GM23338 (cell line): Measurements from ENCODE around the gene ADAMTS17. TPM values are rescaled to one million over a fixed set of nuclear protein-coding genes. Genes with fewer than 3 reads are reported as not detected.

Source experiments
- ATAC-seq: fragments of 200-7000 bp; cut with Tn5 transposase; 3 replicates; pipeline ENCODE4 v1.9.1; 2020
- DNase-seq: peaks from one replicate; pipeline ENCODE4 v3.0.0-alpha.2; 2015; ENCODE audit warnings: low spot score
- H2AFZ ChIP-seq: fragments of 200-600 bp; sonication (generic); 2 replicates; pipeline ENCODE4 v1.8.0; 2016; ENCODE audit warnings: antibody characterized with exemption, mild to moderate bottlenecking, moderate library complexity
- H3F3A ChIP-seq: fragments of 200-600 bp; sonication (generic); replicated peaks from 2 replicates; pipeline ENCODE4 v1.8.0; 2017; ENCODE audit warnings: antibody characterized with exemption, mixed run types, low read depth
- H3K27ac ChIP-seq: fragments of 200-600 bp; sonication (generic); 2 replicates; pipeline ENCODE4 v1.6.1; 2016; ENCODE audit warnings: low read depth
- H3K27me3 ChIP-seq: fragments of 200-600 bp; sonication (generic); 2 replicates; pipeline ENCODE4 v1.8.0; 2016; ENCODE audit warnings: mild to moderate bottlenecking, mixed run types, moderate library complexity; ENCODE audit not compliant: insufficient read depth
- H3K36me3 ChIP-seq: fragments of 200-600 bp; sonication (generic); 2 replicates; pipeline ENCODE4 v1.8.0; 2016; ENCODE audit warnings: mild to moderate bottlenecking; ENCODE audit not compliant: insufficient read depth
- H3K4me1 ChIP-seq: fragments of 200-600 bp; sonication (generic); 2 replicates; pipeline ENCODE4 v1.8.0; 2016; ENCODE audit warnings: mild to moderate bottlenecking, moderate library complexity; ENCODE audit not compliant: insufficient read depth
- H3K4me2 ChIP-seq: fragments of 200-600 bp; sonication (generic); 2 replicates; pipeline ENCODE4 v1.7.1; 2017; ENCODE audit warnings: mixed run types
- H3K4me3 ChIP-seq: fragments of 200-600 bp; sonication (generic); 2 replicates; pipeline ENCODE4 v1.6.1; 2016; ENCODE audit warnings: mixed run types
- H3K79me2 ChIP-seq: fragments of 200-600 bp; sonication (generic); replicated peaks from 2 replicates; pipeline ENCODE4 v1.8.0; 2017; ENCODE audit warnings: mild to moderate bottlenecking; ENCODE audit not compliant: insufficient read depth
- H3K9me2 ChIP-seq: fragments of 200-600 bp; sonication (generic); 2 replicates; pipeline ENCODE4 v1.8.0; 2017; ENCODE audit not compliant: insufficient read depth
- H4K20me1 ChIP-seq: fragments of 200-600 bp; sonication (generic); replicated peaks from 2 replicates; pipeline ENCODE4 v1.8.0; 2017; ENCODE audit warnings: mild to moderate bottlenecking; ENCODE audit not compliant: insufficient read depth
- H3K27ac Mint-ChIP-seq: 2 replicates; pipeline ENCODE4 v1.8.0; 2020; ENCODE audit warnings: inconsistent platforms, mild to moderate bottlenecking, moderate library complexity, mixed read lengths
- H3K27me3 Mint-ChIP-seq: 3 replicates; pipeline ENCODE4 v1.8.0; 2022; ENCODE audit warnings: low read depth, mild to moderate bottlenecking, moderate library complexity, mixed read lengths, inconsistent platforms; ENCODE audit not compliant: insufficient read depth, poor library complexity
- H3K36me3 Mint-ChIP-seq: 3 replicates; pipeline ENCODE4 v1.8.0; 2021; ENCODE audit warnings: low read depth, mild to moderate bottlenecking, inconsistent platforms, moderate library complexity, mixed read lengths
- H3K4me1 Mint-ChIP-seq: 3 replicates; pipeline ENCODE4 v1.8.0; 2020; ENCODE audit warnings: mild to moderate bottlenecking, inconsistent platforms, mixed read lengths
- H3K4me3 Mint-ChIP-seq: 3 replicates; pipeline ENCODE4 v1.8.0; 2021; ENCODE audit warnings: moderate library complexity, mild to moderate bottlenecking, inconsistent platforms, mixed read lengths
- H3K9me3 Mint-ChIP-seq: 3 replicates; pipeline ENCODE4 v1.8.0; 2020; ENCODE audit warnings: moderate library complexity, mild to moderate bottlenecking, inconsistent platforms, mixed read lengths
- EZH2phosphoT487 ChIP-seq: fragments of 200-600 bp; sonication (generic); IDR thresholded peaks from one replicate; pipeline ENCODE4 v1.8.1; 2018; ENCODE audit warnings: antibody characterized with exemption; ENCODE audit not compliant: unreplicated experiment
- JUNB ChIP-seq: IDR thresholded peaks from one replicate; pipeline ENCODE4 v1.6.1; 2016; ENCODE audit warnings: antibody characterized with exemption; ENCODE audit not compliant: unreplicated experiment
- NANOG ChIP-seq: IDR thresholded peaks from 2 replicates; pipeline ENCODE4 v1.6.1; 2016; ENCODE audit warnings: antibody characterized with exemption, borderline replicate concordance
- ZNF331 ChIP-seq: fragments of 250-450 bp; sonication (Bioruptor Pico); IDR thresholded peaks from 2 replicates; pipeline ENCODE4 v1.5.0; 2020; ENCODE audit warnings: low read depth, mild to moderate bottlenecking, moderate library complexity
- polyA plus RNA-seq: library from polyadenylated mRNA; unstranded; fragments of >200 nt; fragmentation: Nextera tagmentation; extraction: Ambion mirVana; gene quantifications from 2 replicates; pipeline ENCODE4 v1.2.1, GENCODE V29; 2016
- total RNA-seq: library from RNA; depleted of rRNA; stranded (reverse); fragments of >200 nt; shearing (Covaris generic); gene quantifications from 2 replicates; pipeline ENCODE4 v1.2.3, GENCODE V29; 2014
- TF ChIP-seq, protein P1 (sequence below): fragments of 250-450 bp; sonication (Bioruptor Pico); IDR thresholded peaks from 2 replicates; pipeline ENCODE4 v1.5.0; 2020; ENCODE audit warnings: mild to moderate bottlenecking, moderate library complexity
- TF ChIP-seq, protein P2 (sequence below), 2 experiments: fragments of 200-600 bp in 1 of 2; sonication (generic) in 1 of 2; conservative IDR thresholded peaks; 2 replicates each; pipeline versions ENCODE4 v1.5.1 to v1.6.1; 2016 to 2017; ENCODE audit warnings: antibody characterized with exemption in 2 of 2, low read depth in 2 of 2, mild to moderate bottlenecking in 2 of 2, moderate library complexity in 1 of 2
- TF ChIP-seq, protein P3 (sequence below): IDR thresholded peaks from 2 replicates; pipeline ENCODE4 v1.6.1; 2016; ENCODE audit warnings: antibody characterized with exemption

Gene ADAMTS17
- total and polyA plus RNA-seq, 2 experiments from 2014 or later, result 0.60 to 3.8 TPM

DNA sequence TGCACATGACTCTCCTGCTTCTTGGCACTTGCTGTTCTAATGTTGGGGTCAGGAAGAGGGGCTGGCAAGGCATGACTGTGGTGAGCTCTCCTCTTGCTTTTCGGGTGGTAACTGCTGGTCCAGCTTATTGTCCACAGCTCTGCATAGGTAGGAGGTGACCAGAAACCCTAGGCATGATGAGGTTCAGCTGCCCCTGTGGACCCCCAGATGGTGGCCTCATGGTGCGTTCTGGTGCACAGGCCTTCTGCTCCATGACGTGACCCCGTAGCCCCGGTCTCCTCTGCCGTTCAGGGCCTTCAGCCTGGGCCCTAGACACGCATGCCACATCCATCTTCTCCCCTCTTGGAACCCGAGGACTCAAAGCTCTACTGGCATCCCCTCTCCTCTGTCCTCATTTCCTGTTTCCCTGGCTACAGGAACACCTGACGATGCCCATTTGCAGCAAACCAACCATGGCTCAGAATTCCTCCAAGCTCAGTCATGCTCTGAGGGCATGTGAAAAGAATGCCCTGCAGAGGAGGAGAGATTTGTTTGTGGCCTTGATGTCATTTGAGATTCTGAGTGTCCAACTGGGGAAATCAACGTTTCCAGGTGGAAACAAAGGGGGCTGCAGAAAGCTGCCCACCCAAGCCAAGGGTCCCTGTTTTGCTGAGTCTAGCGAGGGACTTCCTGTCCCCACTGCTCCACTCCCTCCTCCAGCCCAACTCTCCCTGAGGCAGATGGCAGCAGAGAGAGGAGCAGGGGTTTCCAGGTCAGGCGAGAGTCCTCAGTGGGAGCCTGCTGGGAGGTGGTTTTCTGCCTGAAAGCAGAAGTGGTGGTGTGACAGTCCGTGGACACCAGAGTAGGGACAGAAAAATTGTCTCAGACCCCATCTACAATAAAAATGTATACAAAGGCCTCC, 409.8 kb downstream of the ADAMTS17 start (continued):
- TF ChIP-seq, protein P1, sequence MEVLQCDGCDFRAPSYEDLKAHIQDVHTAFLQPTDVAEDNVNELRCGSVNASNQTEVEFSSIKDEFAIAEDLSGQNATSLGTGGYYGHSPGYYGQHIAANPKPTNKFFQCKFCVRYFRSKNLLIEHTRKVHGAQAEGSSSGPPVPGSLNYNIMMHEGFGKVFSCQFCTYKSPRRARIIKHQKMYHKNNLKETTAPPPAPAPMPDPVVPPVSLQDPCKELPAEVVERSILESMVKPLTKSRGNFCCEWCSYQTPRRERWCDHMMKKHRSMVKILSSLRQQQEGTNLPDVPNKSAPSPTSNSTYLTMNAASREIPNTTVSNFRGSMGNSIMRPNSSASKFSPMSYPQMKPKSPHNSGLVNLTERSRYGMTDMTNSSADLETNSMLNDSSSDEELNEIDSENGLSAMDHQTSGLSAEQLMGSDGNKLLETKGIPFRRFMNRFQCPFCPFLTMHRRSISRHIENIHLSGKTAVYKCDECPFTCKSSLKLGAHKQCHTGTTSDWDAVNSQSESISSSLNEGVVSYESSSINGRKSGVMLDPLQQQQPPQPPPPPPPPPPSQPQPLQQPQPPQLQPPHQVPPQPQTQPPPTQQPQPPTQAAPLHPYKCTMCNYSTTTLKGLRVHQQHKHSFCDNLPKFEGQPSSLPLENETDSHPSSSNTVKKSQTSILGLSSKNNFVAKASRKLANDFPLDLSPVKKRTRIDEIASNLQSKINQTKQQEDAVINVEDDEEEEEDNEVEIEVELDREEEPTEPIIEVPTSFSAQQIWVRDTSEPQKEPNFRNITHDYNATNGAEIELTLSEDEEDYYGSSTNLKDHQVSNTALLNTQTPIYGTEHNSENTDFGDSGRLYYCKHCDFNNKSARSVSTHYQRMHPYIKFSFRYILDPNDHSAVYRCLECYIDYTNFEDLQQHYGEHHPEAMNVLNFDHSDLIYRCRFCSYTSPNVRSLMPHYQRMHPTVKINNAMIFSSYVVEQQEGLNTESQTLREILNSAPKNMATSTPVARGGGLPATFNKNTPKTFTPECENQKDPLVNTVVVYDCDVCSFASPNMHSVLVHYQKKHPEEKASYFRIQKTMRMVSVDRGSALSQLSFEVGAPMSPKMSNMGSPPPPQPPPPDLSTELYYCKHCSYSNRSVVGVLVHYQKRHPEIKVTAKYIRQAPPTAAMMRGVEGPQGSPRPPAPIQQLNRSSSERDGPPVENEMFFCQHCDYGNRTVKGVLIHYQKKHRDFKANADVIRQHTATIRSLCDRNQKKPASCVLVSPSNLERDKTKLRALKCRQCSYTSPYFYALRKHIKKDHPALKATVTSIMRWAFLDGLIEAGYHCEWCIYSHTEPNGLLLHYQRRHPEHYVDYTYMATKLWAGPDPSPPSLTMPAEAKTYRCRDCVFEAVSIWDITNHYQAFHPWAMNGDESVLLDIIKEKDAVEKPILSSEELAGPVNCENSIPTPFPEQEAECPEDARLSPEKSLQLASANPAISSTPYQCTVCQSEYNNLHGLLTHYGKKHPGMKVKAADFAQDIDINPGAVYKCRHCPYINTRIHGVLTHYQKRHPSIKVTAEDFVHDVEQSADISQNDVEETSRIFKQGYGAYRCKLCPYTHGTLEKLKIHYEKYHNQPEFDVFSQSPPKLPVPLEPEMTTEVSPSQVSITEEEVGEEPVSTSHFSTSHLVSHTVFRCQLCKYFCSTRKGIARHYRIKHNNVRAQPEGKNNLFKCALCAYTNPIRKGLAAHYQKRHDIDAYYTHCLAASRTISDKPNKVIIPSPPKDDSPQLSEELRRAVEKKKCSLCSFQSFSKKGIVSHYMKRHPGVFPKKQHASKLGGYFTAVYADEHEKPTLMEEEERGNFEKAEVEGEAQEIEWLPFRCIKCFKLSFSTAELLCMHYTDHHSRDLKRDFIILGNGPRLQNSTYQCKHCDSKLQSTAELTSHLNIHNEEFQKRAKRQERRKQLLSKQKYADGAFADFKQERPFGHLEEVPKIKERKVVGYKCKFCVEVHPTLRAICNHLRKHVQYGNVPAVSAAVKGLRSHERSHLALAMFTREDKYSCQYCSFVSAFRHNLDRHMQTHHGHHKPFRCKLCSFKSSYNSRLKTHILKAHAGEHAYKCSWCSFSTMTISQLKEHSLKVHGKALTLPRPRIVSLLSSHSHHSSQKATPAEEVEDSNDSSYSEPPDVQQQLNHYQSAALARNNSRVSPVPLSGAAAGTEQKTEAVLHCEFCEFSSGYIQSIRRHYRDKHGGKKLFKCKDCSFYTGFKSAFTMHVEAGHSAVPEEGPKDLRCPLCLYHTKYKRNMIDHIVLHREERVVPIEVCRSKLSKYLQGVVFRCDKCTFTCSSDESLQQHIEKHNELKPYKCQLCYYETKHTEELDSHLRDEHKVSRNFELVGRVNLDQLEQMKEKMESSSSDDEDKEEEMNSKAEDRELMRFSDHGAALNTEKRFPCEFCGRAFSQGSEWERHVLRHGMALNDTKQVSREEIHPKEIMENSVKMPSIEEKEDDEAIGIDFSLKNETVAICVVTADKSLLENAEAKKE, result no peak
- TF ChIP-seq, protein P2, sequence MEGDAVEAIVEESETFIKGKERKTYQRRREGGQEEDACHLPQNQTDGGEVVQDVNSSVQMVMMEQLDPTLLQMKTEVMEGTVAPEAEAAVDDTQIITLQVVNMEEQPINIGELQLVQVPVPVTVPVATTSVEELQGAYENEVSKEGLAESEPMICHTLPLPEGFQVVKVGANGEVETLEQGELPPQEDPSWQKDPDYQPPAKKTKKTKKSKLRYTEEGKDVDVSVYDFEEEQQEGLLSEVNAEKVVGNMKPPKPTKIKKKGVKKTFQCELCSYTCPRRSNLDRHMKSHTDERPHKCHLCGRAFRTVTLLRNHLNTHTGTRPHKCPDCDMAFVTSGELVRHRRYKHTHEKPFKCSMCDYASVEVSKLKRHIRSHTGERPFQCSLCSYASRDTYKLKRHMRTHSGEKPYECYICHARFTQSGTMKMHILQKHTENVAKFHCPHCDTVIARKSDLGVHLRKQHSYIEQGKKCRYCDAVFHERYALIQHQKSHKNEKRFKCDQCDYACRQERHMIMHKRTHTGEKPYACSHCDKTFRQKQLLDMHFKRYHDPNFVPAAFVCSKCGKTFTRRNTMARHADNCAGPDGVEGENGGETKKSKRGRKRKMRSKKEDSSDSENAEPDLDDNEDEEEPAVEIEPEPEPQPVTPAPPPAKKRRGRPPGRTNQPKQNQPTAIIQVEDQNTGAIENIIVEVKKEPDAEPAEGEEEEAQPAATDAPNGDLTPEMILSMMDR (conservative IDR thresholded peaks at IDR 0.05; ENCODE audit: low read depth in 2 of 2), result no peak

DNA sequence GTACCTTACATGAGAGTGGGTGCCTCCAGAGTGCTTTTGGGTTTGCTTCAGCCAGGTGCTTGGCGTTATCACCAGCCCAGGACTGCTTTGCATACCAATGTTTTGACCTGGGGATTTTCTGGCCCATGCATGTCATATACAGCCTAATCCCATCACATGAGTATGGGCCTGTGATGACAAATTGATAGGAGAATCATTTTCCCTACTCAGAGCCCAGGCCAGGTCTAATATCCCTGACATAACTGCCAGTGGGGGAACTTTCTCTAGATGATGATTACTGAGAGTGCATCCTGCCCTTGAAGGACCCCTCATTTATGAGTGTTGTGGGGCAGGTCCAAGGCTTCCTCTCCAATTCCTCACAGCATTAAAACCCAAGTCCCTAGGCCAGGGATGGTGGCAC, 411.1 kb downstream of the ADAMTS17 start:
- Mint-ChIP-seq H3K4me3 (0 out of 3 replicates have a peak overlapping the region, but pooled peaks have one; percentile 7), H3K27me3 (peaks cover 28% of the 10 kb centered on the region), H3K9me3 (peaks cover 9% of the 10 kb centered on the region; the same call in 2 of the 3 replicates), H3K36me3 (no peaks in the 10 kb centered on the region; the same call in 2 of the 3 replicates), H3K27ac (no peak overlapping the region), H3K4me1 (peaks cover 16% of the 10 kb centered on the region)
- no peak for DNase-seq
- no peak for ATAC-seq
- no peaks in the 10 kb centered on the region for H3K79me2 ChIP-seq
- no peak overlapping the region for H3K27ac ChIP-seq
- no peaks in the 10 kb centered on the region for H3K36me3 ChIP-seq
- no peak overlapping the region for H2AFZ ChIP-seq
- no peaks in the 10 kb centered on the region for H3K9me2 ChIP-seq
- H3K4me2 ChIP-seq, result no peak overlapping the region
- H3K4me1 ChIP-seq, result peaks cover 20% of the 10 kb centered on the region
- H4K20me1 ChIP-seq, result no peaks in the 10 kb centered on the region
- peaks cover 5% of the 10 kb centered on the region for H3F3A ChIP-seq
- no peak overlapping the region for H3K4me3 ChIP-seq
- H3K27me3 ChIP-seq, result peaks cover 32% of the 10 kb centered on the region
- TF ChIP-seq, protein P3, sequence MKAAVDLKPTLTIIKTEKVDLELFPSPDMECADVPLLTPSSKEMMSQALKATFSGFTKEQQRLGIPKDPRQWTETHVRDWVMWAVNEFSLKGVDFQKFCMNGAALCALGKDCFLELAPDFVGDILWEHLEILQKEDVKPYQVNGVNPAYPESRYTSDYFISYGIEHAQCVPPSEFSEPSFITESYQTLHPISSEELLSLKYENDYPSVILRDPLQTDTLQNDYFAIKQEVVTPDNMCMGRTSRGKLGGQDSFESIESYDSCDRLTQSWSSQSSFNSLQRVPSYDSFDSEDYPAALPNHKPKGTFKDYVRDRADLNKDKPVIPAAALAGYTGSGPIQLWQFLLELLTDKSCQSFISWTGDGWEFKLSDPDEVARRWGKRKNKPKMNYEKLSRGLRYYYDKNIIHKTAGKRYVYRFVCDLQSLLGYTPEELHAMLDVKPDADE, result no peak
- TF ChIP-seq JUNB (no peak), EZH2phosphoT487 (no peak), NANOG (no peak), ZNF331 (CRISPR knock-in tag) (no peak)
- TF ChIP-seq, protein P2 (conservative IDR thresholded peaks at IDR 0.05; ENCODE audit: low read depth in 2 of 2), result no peak
